VCaP (cell line): ENCODE results near the gene EREG.

Experiments used
- H3K27ac ChIP-seq: fragments of 450-650 bp; 2 replicates; pipeline ENCODE4 v1.5.1; 2017
- TF ChIP-seq, protein P1 (sequence below): fragments of 450-650 bp; conservative IDR thresholded peaks from 2 replicates; pipeline ENCODE4 v1.5.1; 2017; ENCODE audit warnings: mild to moderate bottlenecking, moderate library complexity

The EREG gene

DNA sequence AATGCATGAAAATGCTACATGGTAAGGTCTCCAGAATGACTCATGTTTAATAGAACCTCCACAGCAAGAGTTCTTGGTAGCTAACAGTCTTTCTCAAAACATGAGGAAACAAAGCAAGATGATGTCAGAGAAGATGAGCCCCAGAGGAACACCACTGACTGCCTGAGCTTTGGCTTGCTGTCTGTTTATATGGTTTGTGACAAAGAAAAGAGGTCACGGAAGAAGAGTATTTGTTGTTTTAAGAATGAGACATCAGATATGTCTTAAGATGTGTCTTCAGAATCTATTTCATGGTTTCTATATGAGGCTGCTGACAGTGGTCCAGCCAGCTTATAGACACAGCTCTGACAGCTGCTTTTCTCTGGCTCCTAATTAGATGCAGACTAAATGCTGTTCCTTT lies 61.2 kb downstream of the EREG start:
- TF ChIP-seq, protein P1, sequence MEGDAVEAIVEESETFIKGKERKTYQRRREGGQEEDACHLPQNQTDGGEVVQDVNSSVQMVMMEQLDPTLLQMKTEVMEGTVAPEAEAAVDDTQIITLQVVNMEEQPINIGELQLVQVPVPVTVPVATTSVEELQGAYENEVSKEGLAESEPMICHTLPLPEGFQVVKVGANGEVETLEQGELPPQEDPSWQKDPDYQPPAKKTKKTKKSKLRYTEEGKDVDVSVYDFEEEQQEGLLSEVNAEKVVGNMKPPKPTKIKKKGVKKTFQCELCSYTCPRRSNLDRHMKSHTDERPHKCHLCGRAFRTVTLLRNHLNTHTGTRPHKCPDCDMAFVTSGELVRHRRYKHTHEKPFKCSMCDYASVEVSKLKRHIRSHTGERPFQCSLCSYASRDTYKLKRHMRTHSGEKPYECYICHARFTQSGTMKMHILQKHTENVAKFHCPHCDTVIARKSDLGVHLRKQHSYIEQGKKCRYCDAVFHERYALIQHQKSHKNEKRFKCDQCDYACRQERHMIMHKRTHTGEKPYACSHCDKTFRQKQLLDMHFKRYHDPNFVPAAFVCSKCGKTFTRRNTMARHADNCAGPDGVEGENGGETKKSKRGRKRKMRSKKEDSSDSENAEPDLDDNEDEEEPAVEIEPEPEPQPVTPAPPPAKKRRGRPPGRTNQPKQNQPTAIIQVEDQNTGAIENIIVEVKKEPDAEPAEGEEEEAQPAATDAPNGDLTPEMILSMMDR: no peak
- H3K27ac ChIP-seq: no peak overlapping the region

DNA sequence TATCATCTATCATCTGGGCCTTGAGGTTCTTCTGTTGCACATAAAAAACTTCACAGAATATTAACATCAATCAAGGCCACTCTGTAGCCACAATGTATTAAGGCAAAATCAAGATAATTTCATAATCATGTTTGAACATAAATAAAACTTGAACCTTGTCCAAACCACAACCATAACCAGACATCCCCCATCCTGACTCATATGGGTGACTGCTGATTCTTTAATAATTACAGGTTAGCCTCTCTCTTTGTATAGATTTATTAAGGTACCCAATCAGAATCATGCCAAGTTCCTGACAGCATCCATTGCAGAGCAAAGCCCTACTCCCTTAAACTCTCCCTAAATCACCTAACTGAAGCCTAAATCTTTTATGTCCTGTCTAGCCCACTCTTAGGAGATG lies 63.3 kb downstream of the EREG start:
- TF ChIP-seq, protein P1: no peak
- no peak overlapping the region for H3K27ac ChIP-seq

DNA sequence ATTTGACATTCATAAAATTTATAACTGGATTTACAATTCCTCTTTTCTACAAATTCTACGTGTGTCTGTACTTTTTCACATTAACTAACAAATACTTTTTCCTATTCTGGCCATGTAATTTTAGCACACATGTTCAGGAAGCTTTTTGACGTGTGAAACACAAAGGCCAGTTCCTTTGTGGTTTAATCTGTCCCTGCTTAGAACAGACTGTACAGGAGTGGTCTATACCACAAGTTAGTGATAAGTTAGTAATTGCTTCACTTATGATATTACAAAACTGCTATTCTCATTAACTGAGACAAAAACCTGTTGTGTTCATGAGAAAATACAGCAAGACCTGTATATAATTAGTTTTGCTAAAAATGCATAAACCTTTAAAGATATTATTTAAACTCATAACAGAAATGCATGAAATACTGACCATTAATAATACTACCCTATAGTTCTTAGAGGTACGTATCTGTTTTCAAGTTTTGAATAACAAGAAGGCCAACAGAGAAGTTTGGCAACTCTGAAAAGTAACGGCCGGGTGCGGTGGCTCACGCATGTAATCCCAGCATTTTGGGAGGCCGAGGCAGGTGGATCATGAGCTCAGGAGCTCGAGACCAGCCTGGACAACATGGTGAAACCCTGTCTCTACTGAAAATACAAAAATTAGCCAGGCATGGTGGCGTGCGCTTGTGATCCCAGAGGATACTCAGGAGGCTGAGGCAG lies 66.3 kb downstream of the EREG start:
- TF ChIP-seq, protein P1: no peak
- H3K27ac ChIP-seq: no peak overlapping the region

DNA sequence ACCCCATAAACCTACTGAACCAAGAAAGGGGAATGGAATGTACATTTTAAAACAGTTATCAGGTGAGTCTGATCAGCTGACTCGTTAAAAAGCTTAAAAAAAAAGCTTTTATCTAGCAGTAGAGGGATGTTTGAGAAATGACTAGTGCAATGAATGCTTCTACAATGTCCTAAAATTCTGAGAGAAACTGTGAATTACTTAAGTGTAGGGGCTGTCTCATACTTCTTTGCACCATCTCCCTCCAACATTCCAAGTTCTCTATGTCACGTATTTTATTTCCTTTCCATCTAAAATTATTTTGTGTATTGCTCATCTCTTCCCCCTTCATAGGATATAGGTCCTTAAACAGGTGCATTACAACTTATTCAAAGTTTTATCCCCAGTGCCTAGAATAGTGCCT lies 68.1 kb downstream of the EREG start:
- TF ChIP-seq, protein P1: no peak
- H3K27ac ChIP-seq: no peak overlapping the region

DNA sequence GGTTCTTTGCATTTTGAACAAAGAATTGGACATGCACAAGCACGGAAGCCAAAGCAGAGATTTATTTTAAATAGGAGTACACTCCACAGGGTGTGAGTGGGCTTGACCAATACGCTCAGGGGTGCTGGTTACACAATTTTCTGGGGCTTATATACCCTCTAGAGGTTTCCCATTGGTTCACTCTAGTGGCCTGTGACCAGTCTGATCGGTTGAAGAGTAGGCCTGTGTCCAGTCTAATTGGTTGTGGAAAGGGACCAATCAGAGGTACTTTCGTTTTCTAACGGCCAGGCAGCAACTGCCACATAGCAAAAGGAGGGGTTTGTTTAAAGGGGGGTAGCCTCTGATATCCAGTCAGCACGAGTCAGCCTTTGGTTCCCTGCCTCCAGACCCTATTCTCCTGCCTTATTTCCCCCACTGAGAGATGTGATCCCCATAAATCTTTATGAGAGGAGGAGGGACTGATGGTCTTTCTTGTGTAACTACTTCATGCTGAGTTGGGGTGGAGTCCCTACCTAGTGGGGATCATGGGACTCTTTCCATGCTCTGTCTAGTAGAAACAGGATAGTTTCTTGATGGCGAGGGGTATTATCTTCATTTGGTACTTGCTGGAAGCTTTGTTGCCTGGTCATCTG lies 68.7 kb downstream of the EREG start:
- TF ChIP-seq, protein P1: no peak
- no peak overlapping the region for H3K27ac ChIP-seq

DNA sequence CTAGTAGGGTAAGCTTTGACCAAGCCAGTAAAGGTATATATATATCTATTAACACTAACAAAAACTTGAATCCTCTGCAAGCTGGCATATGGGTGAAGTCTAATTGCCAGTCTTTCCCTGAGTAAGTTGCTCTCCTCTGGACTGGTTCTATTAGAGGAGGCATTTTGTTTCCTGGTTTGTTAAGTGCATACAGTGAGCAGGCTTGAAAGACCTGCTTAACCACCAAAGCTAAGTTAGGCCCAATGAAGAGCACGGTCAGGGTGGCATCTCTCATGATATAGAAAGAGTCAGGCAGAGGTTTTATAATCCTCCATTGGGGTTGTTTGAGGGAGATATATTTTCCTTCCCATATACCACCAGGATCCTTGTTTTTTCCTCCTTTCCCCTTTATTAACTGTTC lies 70.4 kb downstream of the EREG start:
- TF ChIP-seq, protein P1: no peak

DNA sequence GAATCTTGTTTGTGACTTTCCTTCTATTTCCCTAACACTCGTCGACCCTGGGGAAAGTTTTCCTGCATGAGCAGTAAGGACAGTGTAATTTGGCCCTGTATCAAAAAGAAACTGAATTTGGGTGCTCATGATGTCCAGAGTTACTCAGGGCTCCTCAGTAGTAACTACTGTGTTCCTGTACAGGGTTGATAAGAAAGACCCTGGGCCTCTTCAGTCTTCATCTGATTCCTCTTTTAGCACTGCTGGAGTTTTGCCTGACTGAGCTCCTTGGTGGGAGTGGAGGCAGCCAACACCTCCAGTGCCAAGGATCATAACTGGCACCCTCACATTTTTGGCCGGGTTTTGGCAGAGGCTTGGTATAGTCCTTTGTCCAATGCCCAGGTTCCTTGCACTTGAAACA lies 72.9 kb downstream of the EREG start:
- TF ChIP-seq, protein P1: no peak
- H3K27ac ChIP-seq: no peak overlapping the region

More for the DNA sequence above, 70.4 kb downstream of the EREG start:
- H3K27ac ChIP-seq: no peak overlapping the region
